ENCODE data around the gene PPM1M.

DNA sequence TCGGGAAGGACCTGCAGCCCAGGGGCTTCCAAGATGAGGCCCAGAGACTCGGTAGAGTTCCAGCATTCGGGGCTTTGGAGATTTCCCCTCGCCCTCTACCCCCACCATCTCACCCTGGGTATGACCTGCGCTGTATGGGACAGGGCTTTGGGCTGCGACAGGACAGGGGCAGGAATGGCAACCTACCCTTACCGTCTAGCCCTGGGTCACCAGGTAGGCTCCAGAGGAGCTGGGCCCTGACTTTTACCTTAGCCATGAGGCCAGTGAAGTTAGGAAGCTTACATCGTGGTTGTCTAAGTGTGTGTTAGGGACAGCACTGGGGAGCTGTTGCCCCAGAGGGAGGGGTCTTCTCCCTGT, 683 bp downstream of the PPM1M start:
- TF ChIP-seq CTCF (IDR thresholded peaks at IDR 0.05) (no peak), POLR2A (IDR thresholded peaks at IDR 0.05) (no peak)

Data from body of pancreas (tissue), 4 donors.